GM12878 (cell line): ENCODE results near the gene OPRL1. TPM values are rescaled to one million over a fixed set of nuclear protein-coding genes. Genes with fewer than 3 reads are reported as not detected.
A peak's percentile ranks its signal among the peaks of the same experiment; 100 is the strongest.
"Not testable (repeated sequence)": the region's sequence is repeated elsewhere in the genome, so short reads cannot be mapped to it uniquely, and the experiment has no call there.

Source experiments
- ATAC-seq: fragments of 200-7000 bp; cut with Tn5 transposase; 3 replicates; pipeline ENCODE4 v1.9.1; 2020; ENCODE audit warnings: mild to moderate bottlenecking, moderate library complexity
- BruUV-seq: library from RNA; stranded (reverse); fragments of 400-500 nt; replicated peaks from 2 replicates; lab custom pipeline; 2021; lab: Mats Ljungman, UMichigan
- CTCF ChIA-PET: fragments of 300-600 bp; sonication (Branson Sonifier 250); formaldehyde crosslinking; extraction: SDS; loops from one replicate; lab custom pipeline; 2021; ENCODE audit warnings: inconsistent platforms; lab: Yijun Ruan, JAX
- POLR2A ChIA-PET: fragments of 350-600 bp; formaldehyde crosslinking; extraction: SDS; loops from one replicate; lab custom pipeline; 2021; ENCODE audit warnings: inconsistent platforms; lab: Charles Lee
- RAD21 ChIA-PET: fragments of 300-600 bp; sonication (Branson Sonifier 250); formaldehyde crosslinking; loops from one replicate; lab custom pipeline; 2023; ENCODE audit warnings: antibody characterized with exemption; ENCODE audit not compliant: unreplicated experiment; lab: Charles Lee
- SMC1A ChIA-PET: fragments of 300-600 bp; sonication (Branson Sonifier 250); formaldehyde crosslinking; loops from one replicate; lab custom pipeline; 2023; ENCODE audit not compliant: unreplicated experiment, uncharacterized antibody; lab: Charles Lee
- DNase-seq: peaks from one replicate; pipeline ENCODE4 v3.0.0-alpha.2; 2011; ENCODE audit warnings: low read depth, low spot score
- FAIRE-seq: peaks from 3 replicates; lab custom pipeline; 2011; peaks lifted over from hg19 to GRCh38; lab: Jason Lieb, UNC
- H2AFZ ChIP-seq: 2 replicates; pipeline ENCODE4 v1.6.0; 2011; ENCODE audit warnings: low read depth, low read length, control low read depth; ENCODE audit not compliant: control insufficient read depth
- H3K27ac ChIP-seq: 2 replicates; pipeline ENCODE4 v1.5.1; 2011; ENCODE audit warnings: control low read depth; ENCODE audit not compliant: control insufficient read depth, insufficient read depth
- H3K27me3 ChIP-seq, 2 experiments: replicated peaks in 1 of 2; 2 replicates each; pipeline versions ENCODE4 v1.6.0 to v1.6.1; 2011; ENCODE audit warnings: low read length in 1 of 2; ENCODE audit not compliant: control insufficient read depth in 2 of 2, insufficient read depth in 2 of 2
- H3K36me3 ChIP-seq, 2 experiments: 2 replicates each; pipeline ENCODE4 v1.5.1; 2011; ENCODE audit warnings: low read length in 1 of 2; ENCODE audit not compliant: control insufficient read depth in 2 of 2, insufficient read depth in 2 of 2
- H3K4me1 ChIP-seq: 2 replicates; pipeline ENCODE4 v1.6.1; 2011; ENCODE audit warnings: mild to moderate bottlenecking, low read length, moderate library complexity, mixed read lengths; ENCODE audit not compliant: control insufficient read depth, insufficient read depth
- H3K4me2 ChIP-seq: 2 replicates; pipeline ENCODE4 v1.6.0; 2011; ENCODE audit warnings: control low read depth; ENCODE audit not compliant: control insufficient read depth, insufficient read depth
- H3K4me3 ChIP-seq: fragments of 200-600 bp; sonication (generic); 2 replicates; pipeline ENCODE4 v1.5.1; 2016
- H3K79me2 ChIP-seq: 2 replicates; pipeline ENCODE4 v1.6.0; 2011; ENCODE audit warnings: low read length; ENCODE audit not compliant: control insufficient read depth, insufficient read depth
- H3K9ac ChIP-seq: 2 replicates; pipeline ENCODE4 v1.8.0; 2011; ENCODE audit warnings: low read length, control low read depth, mixed read lengths; ENCODE audit not compliant: control insufficient read depth, insufficient read depth
- H3K9me3 ChIP-seq: replicated peaks from 3 replicates; pipeline ENCODE4 v1.5.1; 2011; ENCODE audit warnings: mild to moderate bottlenecking, low read length; ENCODE audit not compliant: control insufficient read depth, insufficient read depth
- H4K20me1 ChIP-seq: 2 replicates; pipeline ENCODE4 v1.6.0; 2011; ENCODE audit not compliant: control insufficient read depth, insufficient read depth
- BMI1 ChIP-seq: fragments of 450-650 bp; IDR thresholded peaks from 2 replicates; pipeline ENCODE4 v1.6.1; 2016; ENCODE audit warnings: mild to moderate bottlenecking, moderate library complexity, borderline replicate concordance
- FOXK2 ChIP-seq: fragments of 450-650 bp; IDR thresholded peaks from 2 replicates; pipeline ENCODE4 v1.6.1; 2017; ENCODE audit warnings: mild to moderate bottlenecking, moderate library complexity
- WGBS: methylation state at CpG from one replicate; pipeline ENCODE4 v1.1.6; 2016; ENCODE audit warnings: low lambda C conversion rate; ENCODE audit not compliant: insufficient replicate concordance, insufficient coverage; ENCODE audit errors: missing lambda C conversion rate; 5-methylcytosine and 5-hydroxymethylcytosine counted together
- in situ Hi-C: fragments of 300-500 bp; cut with MboI; formaldehyde crosslinking; loops from 9 replicates; pipeline ENCODE4 v1.14.3; 2018; ENCODE audit warnings: mixed read lengths
- intact Hi-C: fragments of 100-400 bp; cut with micrococcal nuclease; formaldehyde crosslinking; loops from one replicate; pipeline ENCODE4 v1.14.2; 2022; ENCODE audit not compliant: unreplicated experiment
- polyA plus RNA-seq, 11 experiments: library from polyadenylated mRNA; depleted of rRNA in 4 of 11; unstranded in 6 of 11; stranded (reverse) in 5 of 11; fragments of >200 nt; fragmentation: Nextera tagmentation in 4 of 11; fragmentation: Illumina TruSeq in 1 of 11; extraction: Ambion mirVana in 4 of 11; extraction: Trizol in 1 of 11; gene quantifications; 1 replicate in 1 of 11; 2 replicates in 10 of 11; pipeline versions ENCODE4 v1.2.1 to v1.2.3, GENCODE V29; 2011 to 2016; ENCODE audit warnings: inconsistent platforms in 2 of 11, missing spikeins in 2 of 11, low read depth in 1 of 11
- total RNA-seq, 4 experiments: library from RNA; depleted of rRNA in 3 of 4; stranded (reverse); fragments of >200 nt in 3 of 4; fragmentation: Illumina TruSeq in 1 of 4; extraction: Trizol in 1 of 4; gene quantifications; 2 replicates each; pipeline versions ENCODE4 v1.2.1 to v1.2.3, GENCODE V29; 2013 to 2021
- TF ChIP-seq, protein P1 (sequence below): IDR thresholded peaks from 2 replicates; pipeline ENCODE4 v1.6.1; 2012; ENCODE audit warnings: low read depth, low read length, improper control_type of control experiment

OPRL1 gene
- total and polyA plus RNA-seq, 10 of the 15 experiments (the other 5 are each of a cell fraction or from before 2014, with no cell fraction given): 0.04 to 0.41 (median 0.24) TPM; not detected in 1

DNA sequence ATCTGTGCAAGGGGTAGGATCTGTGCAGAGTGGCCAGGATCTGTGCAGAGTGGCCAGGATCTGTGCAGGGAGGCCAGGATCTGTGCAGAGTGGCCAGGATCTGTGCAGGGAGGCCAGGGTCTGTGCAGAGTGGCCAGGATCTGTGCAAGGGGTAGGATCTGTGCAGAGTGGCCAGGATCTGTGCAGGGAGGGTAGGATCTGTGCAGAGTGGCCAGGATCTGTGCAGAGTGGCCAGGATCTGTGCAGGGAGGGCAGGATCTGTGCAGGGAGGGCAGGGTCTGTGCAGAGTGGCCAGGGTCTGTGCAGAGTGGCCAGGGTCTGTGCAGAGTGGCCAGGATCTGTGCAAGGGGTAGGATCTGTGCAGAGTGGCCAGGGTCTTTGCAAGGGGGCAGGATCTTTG lies 8.7 kb downstream of the OPRL1 start:
- H3K79me2 ChIP-seq, POLR2A ChIA-PET, DNase-seq, RAD21 ChIA-PET, H3K4me2 ChIP-seq, CTCF ChIA-PET, H3K4me1 ChIP-seq, ATAC-seq, in situ Hi-C loops, H2AFZ ChIP-seq, H3K36me3 ChIP-seq, H3K9ac ChIP-seq, intact Hi-C loops, H3K4me3 ChIP-seq, SMC1A ChIA-PET, H4K20me1 ChIP-seq, BruUV-seq, H3K27me3 ChIP-seq, H3K9me3 ChIP-seq, H3K27ac ChIP-seq: not testable (repeated sequence)
- FAIRE-seq: peak; percentile 27

DNA sequence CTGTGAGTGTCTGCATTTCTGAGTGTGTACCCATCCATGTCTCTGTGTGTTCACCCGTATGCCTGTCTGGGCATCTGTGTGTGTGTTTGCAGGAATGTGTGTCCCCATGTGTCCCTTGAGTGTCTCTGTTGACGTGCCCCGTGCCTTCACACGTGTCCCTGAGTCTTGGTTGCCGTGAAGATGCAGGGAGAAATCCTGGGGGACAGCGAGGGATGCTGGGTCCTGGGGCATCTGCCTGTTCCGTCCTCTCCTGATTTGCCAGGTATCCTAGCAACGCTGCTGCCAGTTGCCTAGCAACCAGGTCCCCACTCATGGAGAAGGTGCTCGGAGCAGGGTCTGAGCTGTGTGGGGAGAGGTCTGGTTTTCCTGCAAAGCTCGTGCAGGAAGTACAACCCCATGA lies 10.3 kb downstream of the OPRL1 start:
- no peak overlapping the region for H3K4me3 ChIP-seq
- no peak overlapping the region for H2AFZ ChIP-seq
- no peak overlapping the region for H3K4me2 ChIP-seq
- SMC1A ChIA-PET: interaction anchor here (0.6 kb wide), 1 partner anchor 20 kb away, joined by 3 read pairs; no protein-coding TSS in a partner anchor
- WGBS: 29% methylated on average over 10 of the region's 10 CpGs
- POLR2A ChIA-PET: no interaction called here
- intact Hi-C loops (no loop called here), in situ Hi-C loops (no loop called here)
- peaks cover 7% of the 10 kb centered on the region; the same call in 1 of the 3 replicates for H3K9me3 ChIP-seq
- no TSS peak for BruUV-seq
- RAD21 ChIA-PET: no interaction called here
- H3K27ac ChIP-seq: no peak overlapping the region
- H3K27me3 ChIP-seq: no peaks in the 10 kb centered on the region
- no peak for FAIRE-seq
- no peaks in the 10 kb centered on the region for H3K4me1 ChIP-seq
- no peak overlapping the region for H3K9ac ChIP-seq
- H4K20me1 ChIP-seq: no peaks in the 10 kb centered on the region
- DNase-seq: no peak
- 0 out of 2 replicates have a peak, but pooled peaks have one; percentile 15 for TF ChIP-seq FOXK2
- TF ChIP-seq BMI1: peak; percentile 74
- TF ChIP-seq, protein P1, sequence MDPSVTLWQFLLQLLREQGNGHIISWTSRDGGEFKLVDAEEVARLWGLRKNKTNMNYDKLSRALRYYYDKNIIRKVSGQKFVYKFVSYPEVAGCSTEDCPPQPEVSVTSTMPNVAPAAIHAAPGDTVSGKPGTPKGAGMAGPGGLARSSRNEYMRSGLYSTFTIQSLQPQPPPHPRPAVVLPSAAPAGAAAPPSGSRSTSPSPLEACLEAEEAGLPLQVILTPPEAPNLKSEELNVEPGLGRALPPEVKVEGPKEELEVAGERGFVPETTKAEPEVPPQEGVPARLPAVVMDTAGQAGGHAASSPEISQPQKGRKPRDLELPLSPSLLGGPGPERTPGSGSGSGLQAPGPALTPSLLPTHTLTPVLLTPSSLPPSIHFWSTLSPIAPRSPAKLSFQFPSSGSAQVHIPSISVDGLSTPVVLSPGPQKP: no peak
- H3K36me3 ChIP-seq: no peaks in the 10 kb centered on the region
- H3K79me2 ChIP-seq: no peaks in the 10 kb centered on the region
- CTCF ChIA-PET: interaction anchor here (0.9 kb wide), 1 partner anchor 10 kb away, joined by 4 read pairs; no protein-coding TSS in a partner anchor
- no peak for ATAC-seq
